Esophagus squamous epithelium (tissue), 4 donors: ENCODE data around the gene PLEKHH1.

ENCODE experiments used
- POLR2A ChIP-seq, 4 donors: fragments of 450-650 bp; IDR thresholded peaks; one replicate each; pipeline ENCODE4 v1.6.1; 2017; ENCODE audit warnings: antibody characterized with exemption in 4 of 4, mild to moderate bottlenecking in 4 of 4, moderate library complexity in 3 of 4
- TF ChIP-seq, protein P1 (sequence below), 6 experiments: fragments of 450-650 bp in 4 of 6; fragments of 200-600 bp in 2 of 6; sonication (generic) in 2 of 6; IDR thresholded peaks; one replicate each; pipeline ENCODE4 v1.5.1; 2016 to 2019; ENCODE audit warnings: antibody characterized with exemption in 6 of 6, mild to moderate bottlenecking in 4 of 6, moderate library complexity in 4 of 6

DNA sequence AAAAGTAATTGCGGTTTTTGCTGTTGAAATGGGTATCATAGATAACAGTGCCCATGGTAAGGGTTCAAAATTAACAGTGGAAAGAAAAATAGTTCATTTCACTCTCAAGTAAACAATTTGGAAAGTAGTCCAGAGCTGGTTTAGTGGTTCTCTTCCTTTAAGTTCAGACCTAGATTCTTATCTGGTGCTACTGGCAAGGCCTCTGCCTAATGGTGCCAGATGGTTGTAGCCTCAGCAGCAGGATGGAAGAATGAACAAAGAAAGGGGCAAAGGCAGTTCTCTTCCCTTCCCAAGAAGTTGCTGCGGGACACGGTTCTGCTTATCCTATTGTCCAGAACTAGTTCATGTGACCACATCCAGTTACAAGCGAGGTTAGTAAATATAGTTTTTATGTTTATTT, 97.1 kb downstream of the PLEKHH1 start:
- TF ChIP-seq, protein P1, sequence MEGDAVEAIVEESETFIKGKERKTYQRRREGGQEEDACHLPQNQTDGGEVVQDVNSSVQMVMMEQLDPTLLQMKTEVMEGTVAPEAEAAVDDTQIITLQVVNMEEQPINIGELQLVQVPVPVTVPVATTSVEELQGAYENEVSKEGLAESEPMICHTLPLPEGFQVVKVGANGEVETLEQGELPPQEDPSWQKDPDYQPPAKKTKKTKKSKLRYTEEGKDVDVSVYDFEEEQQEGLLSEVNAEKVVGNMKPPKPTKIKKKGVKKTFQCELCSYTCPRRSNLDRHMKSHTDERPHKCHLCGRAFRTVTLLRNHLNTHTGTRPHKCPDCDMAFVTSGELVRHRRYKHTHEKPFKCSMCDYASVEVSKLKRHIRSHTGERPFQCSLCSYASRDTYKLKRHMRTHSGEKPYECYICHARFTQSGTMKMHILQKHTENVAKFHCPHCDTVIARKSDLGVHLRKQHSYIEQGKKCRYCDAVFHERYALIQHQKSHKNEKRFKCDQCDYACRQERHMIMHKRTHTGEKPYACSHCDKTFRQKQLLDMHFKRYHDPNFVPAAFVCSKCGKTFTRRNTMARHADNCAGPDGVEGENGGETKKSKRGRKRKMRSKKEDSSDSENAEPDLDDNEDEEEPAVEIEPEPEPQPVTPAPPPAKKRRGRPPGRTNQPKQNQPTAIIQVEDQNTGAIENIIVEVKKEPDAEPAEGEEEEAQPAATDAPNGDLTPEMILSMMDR (IDR thresholded peaks at IDR 0.05), result no peak
- no peak for TF ChIP-seq POLR2A (IDR thresholded peaks at IDR 0.05)
